Ascending aorta (tissue), 2 donors: ENCODE data around the gene CRYBB1. TPM values are rescaled to one million over a fixed set of nuclear protein-coding genes. Genes with fewer than 3 reads are reported as not detected.

Source experiments
- DNase-seq, 2 donors: peaks; one replicate each; pipeline ENCODE4 v3.0.0-alpha.2; 2019; ENCODE audit warnings: low spot score in 2 of 2
- H3K27ac ChIP-seq, 2 donors: fragments of 200-600 bp; sonication (generic); one replicate each; pipeline ENCODE4 v1.5.1; 2016 to 2017; ENCODE audit warnings: mild to moderate bottlenecking in 1 of 2
- H3K27me3 ChIP-seq: fragments of 200-600 bp; sonication (generic); one replicate; pipeline ENCODE4 v1.5.1; 2017
- H3K36me3 ChIP-seq, 2 donors: fragments of 200-600 bp; sonication (generic); one replicate each; pipeline ENCODE4 v1.5.1; 2016
- H3K4me1 ChIP-seq, 2 donors: fragments of 200-600 bp; sonication (generic); one replicate each; pipeline ENCODE4 v1.5.1; 2016 to 2017; ENCODE audit warnings: mild to moderate bottlenecking in 1 of 2
- H3K4me3 ChIP-seq, 2 donors: fragments of 200-600 bp; sonication (generic); one replicate each; pipeline ENCODE4 v1.5.1; 2016 to 2017; ENCODE audit warnings: mild to moderate bottlenecking in 1 of 2
- H3K9me3 ChIP-seq, 2 donors: fragments of 200-600 bp; sonication (generic); one replicate each; pipeline ENCODE4 v1.5.1; 2016
- intact Hi-C: fragments of 100-400 bp; cut with DNase I; formaldehyde crosslinking; loops from one replicate; pipeline ENCODE4 v1.15.1; 2023
- total RNA-seq: library from RNA; depleted of rRNA; stranded (reverse); fragments of >200 nt; gene quantifications from one replicate; pipeline ENCODE4 v1.1.0, GENCODE V29; 2016
- TF ChIP-seq, protein P1 (sequence below), 3 experiments: fragments of 200-600 bp in 2 of 3; fragments of 450-650 bp in 1 of 3; sonication (generic) in 2 of 3; IDR thresholded peaks; one replicate each; pipeline ENCODE4 v1.5.1; 2016 to 2019; ENCODE audit warnings: antibody characterized with exemption in 3 of 3, mild to moderate bottlenecking in 1 of 3, moderate library complexity in 1 of 3

The CRYBB1 gene
- total RNA-seq, 1 donor from 2014 or later, result 7.3 TPM

DNA sequence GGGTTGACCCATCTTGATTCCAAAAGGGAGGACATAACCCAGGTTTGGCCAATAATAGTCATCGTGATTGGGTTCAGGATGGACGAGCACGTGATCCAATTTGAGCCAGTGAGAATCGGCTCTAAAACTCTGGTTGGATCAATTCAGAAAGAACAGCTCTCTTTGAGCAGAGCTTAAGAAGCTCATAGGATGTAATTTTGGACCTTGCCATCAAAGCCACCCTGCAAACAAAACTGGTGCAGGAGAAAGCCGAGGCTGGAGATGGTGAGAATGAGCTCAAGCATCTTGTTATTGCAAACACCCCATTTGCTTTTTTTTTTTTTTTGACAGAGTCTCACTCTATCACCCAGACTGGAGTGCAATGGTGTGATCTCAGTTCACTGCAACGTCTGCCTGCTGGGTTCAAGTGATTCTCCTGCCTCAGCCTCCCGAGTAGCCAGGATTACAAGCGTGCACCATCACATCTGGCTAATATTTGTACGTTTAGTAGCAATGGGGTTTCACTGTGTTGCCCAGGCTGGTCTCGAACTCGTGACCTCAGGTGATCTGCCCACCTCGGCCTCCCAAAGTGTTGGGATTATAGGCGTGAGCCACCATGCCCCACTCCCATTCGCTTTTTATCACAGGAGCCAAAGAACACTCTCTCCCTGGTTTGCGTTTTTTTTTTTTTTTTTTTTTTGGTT is 25.7 kb upstream of the CRYBB1 start:
- Histone ChIP-seq H3K36me3 (no peaks in the 10 kb centered on the region), H3K27ac (no peak overlapping the region), H3K4me3 (no peak overlapping the region), H3K4me1 (peaks cover 3% of the 10 kb centered on the region in 2 donors), H3K27me3 (no peaks in the 10 kb centered on the region), H3K9me3 (no peaks in the 10 kb centered on the region)
- TF ChIP-seq, protein P1, sequence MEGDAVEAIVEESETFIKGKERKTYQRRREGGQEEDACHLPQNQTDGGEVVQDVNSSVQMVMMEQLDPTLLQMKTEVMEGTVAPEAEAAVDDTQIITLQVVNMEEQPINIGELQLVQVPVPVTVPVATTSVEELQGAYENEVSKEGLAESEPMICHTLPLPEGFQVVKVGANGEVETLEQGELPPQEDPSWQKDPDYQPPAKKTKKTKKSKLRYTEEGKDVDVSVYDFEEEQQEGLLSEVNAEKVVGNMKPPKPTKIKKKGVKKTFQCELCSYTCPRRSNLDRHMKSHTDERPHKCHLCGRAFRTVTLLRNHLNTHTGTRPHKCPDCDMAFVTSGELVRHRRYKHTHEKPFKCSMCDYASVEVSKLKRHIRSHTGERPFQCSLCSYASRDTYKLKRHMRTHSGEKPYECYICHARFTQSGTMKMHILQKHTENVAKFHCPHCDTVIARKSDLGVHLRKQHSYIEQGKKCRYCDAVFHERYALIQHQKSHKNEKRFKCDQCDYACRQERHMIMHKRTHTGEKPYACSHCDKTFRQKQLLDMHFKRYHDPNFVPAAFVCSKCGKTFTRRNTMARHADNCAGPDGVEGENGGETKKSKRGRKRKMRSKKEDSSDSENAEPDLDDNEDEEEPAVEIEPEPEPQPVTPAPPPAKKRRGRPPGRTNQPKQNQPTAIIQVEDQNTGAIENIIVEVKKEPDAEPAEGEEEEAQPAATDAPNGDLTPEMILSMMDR (IDR thresholded peaks at IDR 0.05), result no peak
- DNase-seq, result no peak
- intact Hi-C loops, result no loop called here

DNA sequence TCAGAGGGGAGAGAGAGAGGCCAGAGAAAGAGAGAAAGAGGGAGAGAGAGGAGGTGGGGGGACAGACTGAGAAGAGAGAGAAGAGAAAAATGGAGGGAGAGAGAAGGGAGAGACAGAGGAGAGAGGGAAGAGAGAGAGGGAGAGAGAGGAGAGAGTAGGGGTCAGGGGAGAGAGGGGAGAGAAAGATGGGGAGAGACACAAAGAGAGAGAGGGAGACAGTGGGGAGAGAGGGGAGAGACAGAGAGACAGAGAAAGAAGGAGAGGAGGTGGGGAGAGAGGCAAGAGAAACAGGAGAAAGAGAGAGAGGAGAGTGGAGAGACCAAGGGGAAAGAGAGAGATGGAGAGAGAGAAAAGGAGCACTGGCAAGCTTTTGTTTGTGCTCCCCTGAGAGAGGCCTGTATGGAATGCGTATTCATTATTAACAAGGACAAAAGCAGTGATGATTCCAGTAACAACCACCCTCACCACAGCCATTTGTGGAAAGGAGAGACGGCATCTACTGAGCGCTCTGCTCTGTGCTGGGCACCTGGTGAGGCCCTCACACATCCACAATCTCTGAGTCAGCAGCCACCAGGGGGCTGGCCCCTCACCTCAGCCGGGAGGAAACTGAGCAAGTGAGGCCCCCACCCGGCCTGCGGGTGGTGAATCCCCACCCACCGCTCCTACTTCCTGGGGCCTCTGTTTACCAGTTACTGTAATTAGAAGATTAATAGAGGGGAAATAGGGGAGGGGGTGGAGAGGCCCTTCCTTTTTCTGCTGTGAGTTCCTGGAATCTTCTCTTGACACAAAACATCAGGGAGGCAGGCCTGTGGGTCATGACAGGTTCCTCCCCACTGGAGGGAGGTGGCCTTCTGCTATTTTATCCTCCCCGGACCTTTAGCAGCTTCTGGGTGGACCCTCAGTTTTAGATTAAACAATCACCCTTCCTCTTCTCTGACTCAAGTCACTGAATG is 24.9 kb upstream of the CRYBB1 start:
- H3K36me3 ChIP-seq, result no peaks in the 10 kb centered on the region
- H3K27me3 ChIP-seq, result no peaks in the 10 kb centered on the region
- intact Hi-C loops, result no loop called here
- H3K4me3 ChIP-seq, result no peak overlapping the region
- peaks cover 3% of the 10 kb centered on the region in 2 donors for H3K4me1 ChIP-seq
- no peak overlapping the region for H3K27ac ChIP-seq
- TF ChIP-seq, protein P1 (IDR thresholded peaks at IDR 0.05), result no peak
- no peak for DNase-seq
- H3K9me3 ChIP-seq, result no peaks in the 10 kb centered on the region

DNA sequence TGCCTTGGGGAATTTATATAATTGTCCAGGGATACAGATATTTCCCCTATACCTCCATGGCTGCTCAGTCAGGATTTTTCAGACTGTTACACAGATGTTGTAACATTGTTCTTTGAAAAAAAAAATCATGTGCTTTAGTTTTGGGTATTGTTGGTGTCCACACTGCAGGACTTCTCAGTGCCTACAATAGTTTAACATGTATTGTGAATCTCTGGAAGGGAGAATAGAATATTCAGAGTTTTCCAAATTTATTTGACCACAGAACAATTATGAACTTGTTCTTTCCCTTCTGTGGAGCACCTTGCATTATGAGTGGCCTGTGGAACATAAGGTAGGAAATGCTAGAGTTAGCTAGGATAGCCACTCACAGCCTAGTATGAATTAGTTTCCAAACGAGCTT is 18.5 kb upstream of the CRYBB1 start:
- Histone ChIP-seq H3K27me3 (no peaks in the 10 kb centered on the region), H3K36me3 (no peaks in the 10 kb centered on the region), H3K27ac (no peak overlapping the region), H3K9me3 (no peaks in the 10 kb centered on the region), H3K4me1 (no peaks in the 10 kb centered on the region), H3K4me3 (no peak overlapping the region)
- intact Hi-C loops, result no loop called here
- no peak for DNase-seq
- TF ChIP-seq, protein P1 (IDR thresholded peaks at IDR 0.05), result no peak

DNA sequence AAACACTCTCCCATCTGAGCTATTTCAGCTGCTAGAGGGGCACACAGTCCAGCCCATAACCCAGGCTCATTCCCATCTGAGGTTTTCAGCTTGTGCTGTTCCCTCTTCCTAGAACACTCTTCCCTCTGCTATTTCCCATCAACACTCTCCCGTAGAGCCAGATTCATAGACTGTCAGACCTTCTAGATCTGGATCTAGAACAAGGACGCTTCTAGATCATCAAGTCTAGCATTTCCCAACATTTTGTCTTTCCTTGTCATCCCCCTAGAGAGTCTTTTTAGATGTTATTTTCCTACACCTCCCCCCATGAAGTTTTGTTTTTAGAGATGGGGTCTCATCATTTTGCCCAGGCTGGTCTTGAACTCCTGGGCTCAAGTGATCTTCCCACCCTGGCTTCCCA is 17.3 kb upstream of the CRYBB1 start:
- H3K9me3 ChIP-seq, result no peaks in the 10 kb centered on the region

DNA sequence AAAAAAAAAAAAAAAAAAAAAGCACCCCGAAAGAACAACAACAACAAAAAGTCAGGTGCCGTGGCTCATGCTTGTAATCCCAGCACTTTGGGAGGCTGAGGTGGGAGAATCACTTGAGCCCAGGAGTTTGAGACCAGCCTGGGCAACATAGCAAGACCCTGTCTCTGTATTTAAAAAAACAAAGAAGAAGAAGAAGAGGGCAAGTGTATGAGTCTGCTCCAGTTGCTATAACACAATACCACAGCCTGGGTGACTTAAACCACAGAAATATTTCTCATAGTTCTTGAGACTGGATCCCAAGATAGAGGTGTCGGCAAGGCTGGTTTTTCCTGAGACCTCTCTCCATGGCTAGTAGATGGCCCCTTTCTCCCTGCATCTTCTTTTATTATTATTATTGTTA is 16.4 kb upstream of the CRYBB1 start:
- no peaks in the 10 kb centered on the region for H3K27me3 ChIP-seq
- TF ChIP-seq, protein P1 (IDR thresholded peaks at IDR 0.05), result no peak
- intact Hi-C loops, result no loop called here
- H3K4me1 ChIP-seq, result no peaks in the 10 kb centered on the region
- no peaks in the 10 kb centered on the region for H3K36me3 ChIP-seq
- no peak overlapping the region for H3K4me3 ChIP-seq
- H3K9me3 ChIP-seq, result no peaks in the 10 kb centered on the region
- no peak for DNase-seq
- no peak overlapping the region for H3K27ac ChIP-seq

More for the DNA sequence above, 17.3 kb upstream of the CRYBB1 start:
- no peaks in the 10 kb centered on the region for H3K27me3 ChIP-seq
- H3K4me3 ChIP-seq, result no peak overlapping the region
- DNase-seq, result no peak
- TF ChIP-seq, protein P1 (IDR thresholded peaks at IDR 0.05), result no peak
- no peaks in the 10 kb centered on the region for H3K4me1 ChIP-seq
- no peak overlapping the region for H3K27ac ChIP-seq
- intact Hi-C loops, result no loop called here
- no peaks in the 10 kb centered on the region for H3K36me3 ChIP-seq
